Measurements from ENCODE around the gene MPRIP.

- no peak for TF ChIP-seq CTCF (IDR thresholded peaks at IDR 0.05; ENCODE audit: poor library complexity, severe bottlenecking)
- no peak for TF ChIP-seq REST (IDR thresholded peaks at IDR 0.05; ENCODE audit: borderline replicate concordance)
- no peak for TF ChIP-seq EP300 (conservative IDR thresholded peaks at IDR 0.05; ENCODE audit: poor library complexity, severe bottlenecking)
- no peak for TF ChIP-seq POLR2AphosphoS5 (IDR thresholded peaks at IDR 0.05)
- no peak for TF ChIP-seq RAD21 (conservative IDR thresholded peaks at IDR 0.05)
- TF ChIP-seq SMC3 (conservative IDR thresholded peaks at IDR 0.05; ENCODE audit: poor library complexity), result no peak
Measured at GRCh38 chr17:17232303-17232621, 190.0 kb downstream of the MPRIP start.
